ENCODE measurements around the gene PHOSPHO1. TPM values are rescaled to one million over a fixed set of nuclear protein-coding genes. Genes with fewer than 3 reads are reported as not detected.

The PHOSPHO1 gene
- total and polyA plus RNA-seq, 2 of the 13 experiments (the other 11 are each of a cell fraction or from before 2014, with no cell fraction given) = not detected

GRCh38 chr17:49203796-49204195 lies 26.8 kb downstream of the PHOSPHO1 start:
- no peak overlapping the region for H3K4me2 ChIP-seq (ENCODE audit: low read depth, low read length)
- in situ Hi-C loops (cut with HindIII; ENCODE audit: extremely low pct_ligation_motif_present, low pct_unique_long_range_greater_than_20kb) = no loop called here
- H3K27ac ChIP-seq (ENCODE audit: extremely low read length, insufficient read depth, low read length) = no peak overlapping the region
- ChIA-PET POLR2A (no interaction called here), CTCF (ENCODE audit: low intra/inter-chr PET ratio, low total read pairs) (no interaction called here)
- no peak overlapping the region for H3K4me3 ChIP-seq (replicated peaks in 1 of 3; ENCODE audit: insufficient read depth in 1 of 3, low read depth in 2 of 3, low read length in 3 of 3)
- DNase-seq (ENCODE audit: low spot score) = no peak
- H4K20me1 ChIP-seq (ENCODE audit: insufficient read depth, low read length) = no peaks in the 10 kb centered on the region
- H2AFZ ChIP-seq (ENCODE audit: low read length) = no peak overlapping the region
- peaks cover 5 to 62% of the 10 kb centered on the region in 2 experiments; a peak in 4 of 5 replicates for H3K27me3 ChIP-seq (ENCODE audit: control insufficient read depth in 1 of 2, insufficient read depth in 2 of 2, low read length in 2 of 2)
- H3K9me3 ChIP-seq (ENCODE audit: low read length) = no peaks in the 10 kb centered on the region
- no peaks in the 10 kb centered on the region for H3K79me2 ChIP-seq (ENCODE audit: insufficient read depth, low read length)
- no TSS peak for BruUV-seq (replicated peaks)
- 32% methylated on average over 2 of the region's 2 CpGs for WGBS (ENCODE audit: low lambda C conversion rate)
- no peak for ATAC-seq
- no peak for FAIRE-seq
- no peak overlapping the region for H3K9ac ChIP-seq (ENCODE audit: insufficient read depth, low read depth, low read length)
- no peaks in the 10 kb centered on the region for H3K4me1 ChIP-seq (ENCODE audit: insufficient read depth, low read length)
- intact Hi-C loops (cut with micrococcal nuclease; ENCODE audit: unreplicated experiment) = no loop called here
- no peaks in the 10 kb centered on the region for H3K36me3 ChIP-seq (replicated peaks in 1 of 2; ENCODE audit: control insufficient read depth in 1 of 2, insufficient read depth in 2 of 2, low read length in 2 of 2)
- TF ChIP-seq ZNF24 (IDR thresholded peaks at IDR 0.05) (no peak), ZKSCAN1 (IDR thresholded peaks at IDR 0.05; ENCODE audit: low read length) (no peak), HOMEZ (CRISPR knock-in tag; IDR thresholded peaks at IDR 0.05; ENCODE audit: low read depth) (no peak), ZNF414 (CRISPR knock-in tag; IDR thresholded peaks at IDR 0.05) (no peak), FOXP4 (CRISPR knock-in tag; IDR thresholded peaks at IDR 0.05) (no peak), GZF1 (CRISPR knock-in tag; IDR thresholded peaks at IDR 0.05) (no peak), MAF1 (CRISPR knock-in tag; IDR thresholded peaks at IDR 0.05; ENCODE audit: borderline replicate concordance) (no peak), RXRB (CRISPR knock-in tag; IDR thresholded peaks at IDR 0.05; ENCODE audit: borderline replicate concordance) (no peak), GLMP (CRISPR knock-in tag; IDR thresholded peaks at IDR 0.05; ENCODE audit: borderline replicate concordance) (no peak), PLSCR1 (CRISPR knock-in tag; IDR thresholded peaks at IDR 0.05; ENCODE audit: borderline replicate concordance) (no peak), GABPB1 (CRISPR knock-in tag; IDR thresholded peaks at IDR 0.05) (no peak), ZNF777 (CRISPR knock-in tag; IDR thresholded peaks at IDR 0.05) (no peak), NCOA1 (CRISPR knock-in tag; IDR thresholded peaks at IDR 0.05) (no peak), SP2 (CRISPR knock-in tag; IDR thresholded peaks at IDR 0.05) (no peak), ZNF589 (CRISPR knock-in tag; conservative IDR thresholded peaks at IDR 0.05) (no peak), KLF13 (CRISPR knock-in tag; IDR thresholded peaks at IDR 0.05) (no peak)
